VCaP (cell line): ENCODE data around the gene RHOV.

Experiments used
- H3K27ac ChIP-seq: fragments of 450-650 bp; 2 replicates; pipeline ENCODE4 v1.5.1; 2017
- CTCF ChIP-seq: fragments of 450-650 bp; conservative IDR thresholded peaks from 2 replicates; pipeline ENCODE4 v1.5.1; 2017; ENCODE audit warnings: mild to moderate bottlenecking, moderate library complexity

Gene RHOV

GRCh38 chr15:40825661-40826422 is 48.2 kb downstream of the RHOV start:
- H3K27ac ChIP-seq = no peak overlapping the region
- no peak for TF ChIP-seq CTCF

- no peak for TF ChIP-seq CTCF
- H3K27ac ChIP-seq = no peak overlapping the region
Observed at GRCh38 chr15:40823572-40824343, 50.3 kb downstream of the RHOV start.
